Liver (tissue), 9 donors: ENCODE measurements around the gene SLC9C1. TPM values are rescaled to one million over a fixed set of nuclear protein-coding genes. Genes with fewer than 3 reads are reported as not detected.

Source experiments
- DNase-seq: peaks from one replicate; pipeline ENCODE4 v3.0.0-alpha.2; 2017; ENCODE audit warnings: low spot score
- H3K27ac ChIP-seq, 2 donors: one replicate each; pipeline ENCODE4 v1.7.0; 2013; ENCODE audit warnings: inconsistent platforms in 2 of 2, low read length in 2 of 2, control low read depth in 1 of 2, low read depth in 1 of 2, mild to moderate bottlenecking in 1 of 2
- H3K27me3 ChIP-seq, 4 donors: one replicate each; pipeline versions ENCODE4 v1.6.1 to v1.7.0; 2013; ENCODE audit warnings: low read length in 3 of 4, inconsistent platforms in 1 of 4, mild to moderate bottlenecking in 1 of 4, moderate library complexity in 1 of 4; ENCODE audit not compliant: control insufficient read depth in 4 of 4, insufficient read depth in 4 of 4
- H3K36me3 ChIP-seq, 4 donors: one replicate each; pipeline versions ENCODE4 v1.6.1 to v1.7.0; 2013; ENCODE audit warnings: low read length in 3 of 4, mild to moderate bottlenecking in 3 of 4, low read depth in 1 of 4, moderate library complexity in 1 of 4; ENCODE audit not compliant: control insufficient read depth in 4 of 4, insufficient read depth in 3 of 4
- H3K4me1 ChIP-seq, 4 donors: one replicate each; pipeline versions ENCODE4 v1.6.1 to v1.7.0; 2013; ENCODE audit warnings: low read length in 3 of 4, mild to moderate bottlenecking in 3 of 4, moderate library complexity in 1 of 4; ENCODE audit not compliant: control insufficient read depth in 4 of 4, insufficient read depth in 4 of 4
- H3K4me3 ChIP-seq, 3 donors: one replicate each; pipeline versions ENCODE4 v1.6.1 to v1.7.0; 2013; ENCODE audit warnings: low read length in 3 of 3, control low read depth in 1 of 3, low read depth in 1 of 3, mild to moderate bottlenecking in 1 of 3
- H3K9ac ChIP-seq, 2 donors: one replicate each; pipeline ENCODE4 v1.7.0; 2013; ENCODE audit warnings: low read length in 2 of 2, mild to moderate bottlenecking in 2 of 2, moderate library complexity in 2 of 2, control low read depth in 1 of 2, low read depth in 1 of 2
- H3K9me3 ChIP-seq, 4 donors: one replicate each; pipeline versions ENCODE4 v1.6.1 to v1.7.0; 2013; ENCODE audit warnings: low read length in 3 of 4; ENCODE audit not compliant: control insufficient read depth in 4 of 4
- EGR1 ChIP-seq, 2 donors: IDR thresholded peaks; 2 replicates each; pipeline ENCODE4 v1.6.1; 2016 to 2018; ENCODE audit warnings: antibody characterized with exemption in 2 of 2, low read depth in 2 of 2
- FOXA1 ChIP-seq: IDR thresholded peaks from 2 replicates; pipeline ENCODE4 v1.6.1; 2016; ENCODE audit warnings: antibody characterized with exemption
- FOXA2 ChIP-seq: IDR thresholded peaks from 2 replicates; pipeline ENCODE4 v1.6.1; 2016; ENCODE audit warnings: antibody characterized with exemption
- GABPA ChIP-seq, 2 donors: IDR thresholded peaks in 1 of 2; conservative IDR thresholded peaks in 1 of 2; 2 replicates each; pipeline ENCODE4 v1.6.1; 2016; ENCODE audit warnings: antibody characterized with exemption in 2 of 2, mild to moderate bottlenecking in 1 of 2, moderate library complexity in 1 of 2
- HNF4A ChIP-seq, 2 donors: conservative IDR thresholded peaks; 2 replicates each; pipeline ENCODE4 v1.6.1; 2016; ENCODE audit warnings: antibody characterized with exemption in 2 of 2, mild to moderate bottlenecking in 2 of 2
- HNF4G ChIP-seq: IDR thresholded peaks from 2 replicates; pipeline ENCODE4 v1.6.1; 2016; ENCODE audit warnings: antibody characterized with exemption
- JUND ChIP-seq, 2 donors: IDR thresholded peaks; 2 replicates each; pipeline ENCODE4 v1.6.1; 2016; ENCODE audit warnings: antibody characterized with exemption in 2 of 2
- NR2F2 ChIP-seq: IDR thresholded peaks from 2 replicates; pipeline ENCODE4 v1.6.1; 2016; ENCODE audit warnings: antibody characterized with exemption
- RAD21 ChIP-seq, 2 donors: IDR thresholded peaks; 2 replicates each; pipeline ENCODE4 v1.6.1; 2016; ENCODE audit warnings: antibody characterized with exemption in 2 of 2, mild to moderate bottlenecking in 2 of 2
- RXRA ChIP-seq, 2 donors: IDR thresholded peaks; 2 replicates each; pipeline ENCODE4 v1.6.1; 2017 to 2018; ENCODE audit warnings: antibody characterized with exemption in 2 of 2, mild to moderate bottlenecking in 1 of 2
- TAF1 ChIP-seq: conservative IDR thresholded peaks from 2 replicates; pipeline ENCODE4 v1.6.1; 2016; ENCODE audit warnings: antibody characterized with exemption, mild to moderate bottlenecking
- YY1 ChIP-seq: IDR thresholded peaks from 2 replicates; pipeline ENCODE4 v1.6.1; 2016; ENCODE audit warnings: antibody characterized with exemption, mild to moderate bottlenecking
- WGBS: extraction: QIAGEN DNeasy Blood & Tissue Kit; methylation state at CpG from one replicate; pipeline ENCODE4 v1.1.7; 2013; 5-methylcytosine and 5-hydroxymethylcytosine counted together
- polyA plus RNA-seq, 2 donors: library from polyadenylated mRNA; stranded (reverse) in 1 of 2; unstranded in 1 of 2; fragments of 200-250 nt in 1 of 2; fragments of >200 nt in 1 of 2; fragmentation: Nextera tagmentation in 1 of 2; extraction: Ambion mirVana in 1 of 2; gene quantifications; one replicate each; pipeline versions ENCODE4 v1.2.1 to v1.2.3, GENCODE V29; 2013 to 2015
- total RNA-seq, 2 donors: library from RNA; depleted of rRNA; stranded (reverse); fragments of >200 nt; gene quantifications; one replicate each; pipeline ENCODE4 v1.2.3, GENCODE V29; 2014
- TF ChIP-seq, protein P1 (sequence below): IDR thresholded peaks from 2 replicates; pipeline ENCODE4 v1.6.1; 2016; ENCODE audit warnings: antibody characterized with exemption
- TF ChIP-seq, protein P2 (sequence below): IDR thresholded peaks from 2 replicates; pipeline ENCODE4 v1.6.1; 2016; ENCODE audit warnings: antibody characterized with exemption
- TF ChIP-seq, protein P3 (sequence below): fragments of 150-350 bp; IDR thresholded peaks from 2 replicates; pipeline ENCODE4 v1.5.1; 2017; ENCODE audit warnings: improper control_type of control experiment, low read depth, low read length; ENCODE audit not compliant: missing input control
- donor health status: healthy.
- donor health status: healthy.
- donor health status: healthy.
- donor health status: healthy.
- donor health status: healthy.

SLC9C1 gene
- total and polyA plus RNA-seq, 4 donors: 0.28 TPM; not detected in 3

DNA sequence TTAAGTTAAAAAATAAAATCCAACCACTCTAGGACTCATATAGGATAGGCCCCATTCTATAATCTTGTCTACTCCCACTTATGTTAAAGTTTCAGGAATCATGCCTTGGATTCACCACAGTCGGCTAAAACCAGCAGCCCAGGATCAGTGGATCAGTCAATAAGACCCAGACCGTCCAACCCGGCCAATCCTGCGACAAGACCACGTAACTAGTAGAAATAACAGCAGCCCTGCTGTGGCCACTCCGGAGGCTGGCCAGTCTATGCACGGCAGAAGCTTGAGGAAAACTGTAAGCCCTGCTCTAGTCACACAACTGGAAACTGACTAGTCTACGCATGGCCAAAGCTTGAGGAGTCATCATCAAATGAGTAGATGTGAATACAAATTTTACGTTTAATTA is 12.8 kb upstream of the SLC9C1 start:
- no peak overlapping the region for H3K9ac ChIP-seq
- no peak for DNase-seq
- H3K36me3 ChIP-seq: no peaks in the 10 kb centered on the region
- H3K27ac ChIP-seq: no peak overlapping the region
- no peak overlapping the region for H3K4me3 ChIP-seq
- H3K4me1 ChIP-seq: peaks cover 0 to 3% (median 0%) of the 10 kb centered on the region in 4 donors
- TF ChIP-seq RAD21 (IDR thresholded peaks at IDR 0.05) (no peak), GABPA (IDR thresholded peaks at IDR 0.05 in 1 of 2, conservative IDR thresholded peaks at IDR 0.05 in 1 of 2) (no peak), TAF1 (no peak), NR2F2 (no peak), FOXA1 (no peak), HNF4A (conservative IDR thresholded peaks at IDR 0.05) (no peak), FOXA2 (no peak), EGR1 (IDR thresholded peaks at IDR 0.05; ENCODE audit: low read depth in 2 of 2) (no peak)
- TF ChIP-seq, protein P1, sequence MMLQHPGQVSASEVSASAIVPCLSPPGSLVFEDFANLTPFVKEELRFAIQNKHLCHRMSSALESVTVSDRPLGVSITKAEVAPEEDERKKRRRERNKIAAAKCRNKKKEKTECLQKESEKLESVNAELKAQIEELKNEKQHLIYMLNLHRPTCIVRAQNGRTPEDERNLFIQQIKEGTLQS: no peak
- TF ChIP-seq, protein P2, sequence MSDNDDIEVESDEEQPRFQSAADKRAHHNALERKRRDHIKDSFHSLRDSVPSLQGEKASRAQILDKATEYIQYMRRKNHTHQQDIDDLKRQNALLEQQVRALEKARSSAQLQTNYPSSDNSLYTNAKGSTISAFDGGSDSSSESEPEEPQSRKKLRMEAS: no peak
- TF ChIP-seq, protein P3, sequence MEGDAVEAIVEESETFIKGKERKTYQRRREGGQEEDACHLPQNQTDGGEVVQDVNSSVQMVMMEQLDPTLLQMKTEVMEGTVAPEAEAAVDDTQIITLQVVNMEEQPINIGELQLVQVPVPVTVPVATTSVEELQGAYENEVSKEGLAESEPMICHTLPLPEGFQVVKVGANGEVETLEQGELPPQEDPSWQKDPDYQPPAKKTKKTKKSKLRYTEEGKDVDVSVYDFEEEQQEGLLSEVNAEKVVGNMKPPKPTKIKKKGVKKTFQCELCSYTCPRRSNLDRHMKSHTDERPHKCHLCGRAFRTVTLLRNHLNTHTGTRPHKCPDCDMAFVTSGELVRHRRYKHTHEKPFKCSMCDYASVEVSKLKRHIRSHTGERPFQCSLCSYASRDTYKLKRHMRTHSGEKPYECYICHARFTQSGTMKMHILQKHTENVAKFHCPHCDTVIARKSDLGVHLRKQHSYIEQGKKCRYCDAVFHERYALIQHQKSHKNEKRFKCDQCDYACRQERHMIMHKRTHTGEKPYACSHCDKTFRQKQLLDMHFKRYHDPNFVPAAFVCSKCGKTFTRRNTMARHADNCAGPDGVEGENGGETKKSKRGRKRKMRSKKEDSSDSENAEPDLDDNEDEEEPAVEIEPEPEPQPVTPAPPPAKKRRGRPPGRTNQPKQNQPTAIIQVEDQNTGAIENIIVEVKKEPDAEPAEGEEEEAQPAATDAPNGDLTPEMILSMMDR: no peak
- no peaks in the 10 kb centered on the region for H3K9me3 ChIP-seq
- WGBS: 92% methylated on average over 9 of the region's 9 CpGs
- no peaks in the 10 kb centered on the region for H3K27me3 ChIP-seq

DNA sequence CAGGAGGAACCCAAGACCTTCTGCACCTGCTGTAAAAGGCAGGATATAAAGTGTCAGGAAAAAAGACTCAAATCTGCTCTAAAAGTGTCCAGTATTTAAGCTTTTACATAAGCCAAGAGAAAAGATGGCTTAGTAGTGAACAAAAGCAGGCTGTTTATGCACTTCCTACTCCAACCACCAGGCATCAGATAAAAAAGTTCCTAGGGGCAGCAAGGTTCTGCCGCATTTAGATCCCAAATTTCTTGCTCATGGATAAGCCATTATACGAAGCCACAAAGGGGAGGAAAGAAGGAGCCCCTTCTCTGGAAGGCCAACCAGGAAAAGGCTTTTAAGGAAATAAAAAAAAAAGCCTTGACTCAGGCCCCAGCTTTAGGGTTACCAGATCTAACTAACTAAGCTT is 10.6 kb upstream of the SLC9C1 start:
- Histone ChIP-seq H3K9ac (no peak overlapping the region), H3K27ac (no peak overlapping the region), H3K36me3 (no peaks in the 10 kb centered on the region), H3K4me1 (peaks cover 0 to 3% (median 0%) of the 10 kb centered on the region in 4 donors), H3K4me3 (no peak overlapping the region), H3K9me3 (no peaks in the 10 kb centered on the region), H3K27me3 (no peaks in the 10 kb centered on the region)
- no peak for DNase-seq
- TF ChIP-seq TAF1 (no peak), YY1 (no peak), HNF4G (no peak), JUND (IDR thresholded peaks at IDR 0.05) (no peak), RXRA (IDR thresholded peaks at IDR 0.05) (no peak)
- TF ChIP-seq, protein P3: no peak
- WGBS: 76% methylated on average over 2 of the region's 2 CpGs

DNA sequence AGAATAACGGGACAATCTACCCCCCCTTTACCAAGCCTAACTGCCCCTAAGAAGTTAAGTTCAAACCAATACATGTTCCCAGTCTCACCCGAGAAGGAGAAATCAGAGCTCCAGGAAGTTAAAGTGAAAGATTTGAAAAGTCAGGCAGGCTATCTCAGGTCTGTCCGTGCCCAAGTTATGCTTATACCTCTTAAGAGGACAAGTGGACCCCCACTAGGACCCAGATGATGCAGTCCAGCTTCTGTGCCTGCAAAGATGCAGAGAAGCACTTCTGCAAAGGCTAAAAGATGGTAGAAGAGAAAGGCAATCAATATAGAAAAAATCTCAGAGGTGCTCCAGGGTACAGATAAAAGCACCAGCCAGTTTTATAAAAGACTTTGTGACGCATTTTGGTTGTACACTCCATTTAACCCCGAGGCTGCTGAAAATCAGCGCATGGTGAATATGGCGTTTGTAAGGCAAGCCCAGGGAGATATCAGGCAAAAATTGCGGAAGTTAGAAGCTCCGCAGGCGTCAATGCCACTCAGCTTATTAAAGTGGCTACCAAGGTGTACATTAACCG is 9.8 kb upstream of the SLC9C1 start:
- H3K9ac ChIP-seq: no peak overlapping the region
- no peak for DNase-seq
- H3K4me1 ChIP-seq: peaks cover 0 to 3% (median 0%) of the 10 kb centered on the region in 4 donors
- no peaks in the 10 kb centered on the region for H3K9me3 ChIP-seq
- H3K36me3 ChIP-seq: no peaks in the 10 kb centered on the region
- H3K27ac ChIP-seq: no peak overlapping the region
- H3K27me3 ChIP-seq: no peaks in the 10 kb centered on the region
- TF ChIP-seq RXRA (IDR thresholded peaks at IDR 0.05) (no peak), HNF4G (no peak)
- TF ChIP-seq, protein P1: no peak
- 26% methylated on average over 11 of the region's 11 CpGs for WGBS
- peak overlapping the region in 2 of 3 donors; percentile 8 to 11 for H3K4me3 ChIP-seq
